Endodermal cell (in vitro differentiated cells): ENCODE results near the gene KCNE1. TPM values are rescaled to one million over a fixed set of nuclear protein-coding genes. Genes with fewer than 3 reads are reported as not detected.

Source experiments
- DNase-seq: peaks from one replicate; pipeline ENCODE4 v3.0.0-alpha.2; 2017
- H3K27ac ChIP-seq: 2 replicates; pipeline ENCODE4 v1.5.1; 2013; ENCODE audit warnings: mild to moderate bottlenecking, low read depth, low read length, moderate library complexity
- H3K27me3 ChIP-seq: 2 replicates; pipeline ENCODE4 v1.6.1; 2013; ENCODE audit warnings: mild to moderate bottlenecking, low read length, moderate library complexity; ENCODE audit not compliant: insufficient read depth, control insufficient read depth, poor library complexity, severe bottlenecking
- H3K36me3 ChIP-seq: 2 replicates; pipeline ENCODE4 v1.7.0; 2013; ENCODE audit warnings: mild to moderate bottlenecking, low read length, moderate library complexity; ENCODE audit not compliant: control insufficient read depth, insufficient read depth
- H3K4me1 ChIP-seq: one replicate; pipeline ENCODE4 v1.7.0; 2013; ENCODE audit warnings: low read length; ENCODE audit not compliant: control insufficient read depth, insufficient read depth
- H3K4me3 ChIP-seq: 2 replicates; pipeline ENCODE4 v1.5.1; 2013; ENCODE audit warnings: mild to moderate bottlenecking, low read length, moderate library complexity
- H3K9ac ChIP-seq: 2 replicates; pipeline ENCODE4 v1.6.1; 2013; ENCODE audit warnings: mild to moderate bottlenecking, low read length, moderate library complexity; ENCODE audit not compliant: poor library complexity, severe bottlenecking; ENCODE audit errors: extremely low read depth
- H3K9me3 ChIP-seq: 2 replicates; pipeline ENCODE4 v1.6.1; 2013; ENCODE audit warnings: mild to moderate bottlenecking, low read length, moderate library complexity; ENCODE audit not compliant: control insufficient read depth
- H3K27ac Mint-ChIP-seq: 2 replicates; pipeline ENCODE4 v1.8.0; 2020; ENCODE audit warnings: mixed read lengths
- H3K27me3 Mint-ChIP-seq: 2 replicates; pipeline ENCODE4 v1.8.0; 2021; ENCODE audit warnings: mild to moderate bottlenecking, mixed read lengths; ENCODE audit not compliant: insufficient read depth
- H3K36me3 Mint-ChIP-seq: 2 replicates; pipeline ENCODE4 v1.8.0; 2020; ENCODE audit warnings: low read depth, mixed read lengths
- H3K4me1 Mint-ChIP-seq: 2 replicates; pipeline ENCODE4 v1.8.0; 2020; ENCODE audit warnings: mixed read lengths
- H3K4me3 Mint-ChIP-seq: 2 replicates; pipeline ENCODE4 v1.8.0; 2020; ENCODE audit warnings: mild to moderate bottlenecking, moderate library complexity, mixed read lengths
- H3K9me3 Mint-ChIP-seq: 2 replicates; pipeline ENCODE4 v1.8.0; 2020; ENCODE audit warnings: mild to moderate bottlenecking, mixed read lengths
- CTCF ChIP-seq: fragments of 200-600 bp; sonication (generic); conservative IDR thresholded peaks from 2 replicates; pipeline ENCODE4 v1.5.0; 2021; ENCODE audit warnings: antibody characterized with exemption, mild to moderate bottlenecking
- WGBS, 2 experiments: methylation state at CpG; one replicate each; pipeline versions ENCODE4 v1.1.5 to v1.1.7; 2013; ENCODE audit warnings: missing lambda C conversion rate in 2 of 2, mixed read lengths in 1 of 2; ENCODE audit not compliant: insufficient coverage in 1 of 2, insufficient read length in 1 of 2; 5-methylcytosine and 5-hydroxymethylcytosine counted together
- total RNA-seq, 2 donors: library from RNA; stranded (reverse); fragmentation: NEBNext Ultra II Directional in 1 of 2; extraction: Animal tissue kit (Norgen Biotek cat#: 25700) in 1 of 2; gene quantifications; 2 replicates in 1 of 2; 3 replicates in 1 of 2; pipeline ENCODE4 v1.2.1, GENCODE V29; 2021

KCNE1 gene
- total RNA-seq, 2 donors from 2014 or later = 0.24 TPM; not detected in 1

- Histone ChIP-seq H3K27me3 (no peaks in the 10 kb centered on the region), H3K9me3 (no peaks in the 10 kb centered on the region), H3K4me3 (no peak overlapping the region), H3K9ac (no peak overlapping the region), H3K36me3 (no peaks in the 10 kb centered on the region), H3K27ac (no peak overlapping the region), H3K4me1 (no peaks in the 10 kb centered on the region)
- no peak for TF ChIP-seq CTCF
- 93 to 100% methylated on average over 2 to 3 of the region's 3 CpGs for WGBS, 2 experiments
- peaks cover 2% of the 10 kb centered on the region for H3K9me3 Mint-ChIP-seq
- H3K4me3 Mint-ChIP-seq = no peak overlapping the region
- DNase-seq = no peak
- H3K4me1 Mint-ChIP-seq = peaks cover 9% of the 10 kb centered on the region
- H3K36me3 Mint-ChIP-seq = no peaks in the 10 kb centered on the region
- peaks cover 3% of the 10 kb centered on the region for H3K27me3 Mint-ChIP-seq
- H3K27ac Mint-ChIP-seq = no peak overlapping the region
These were observed 23.9 kb upstream of the KCNE1 start for GRCh38 chr21:34535886-34536285.

- Mint-ChIP-seq H3K9me3 (peaks cover 2% of the 10 kb centered on the region), H3K27ac (no peak overlapping the region), H3K27me3 (peaks cover 3% of the 10 kb centered on the region), H3K4me1 (peaks cover 9% of the 10 kb centered on the region), H3K4me3 (no peak overlapping the region), H3K36me3 (no peaks in the 10 kb centered on the region)
- Histone ChIP-seq H3K4me3 (no peak overlapping the region), H3K27ac (no peak overlapping the region), H3K9me3 (no peaks in the 10 kb centered on the region), H3K9ac (no peak overlapping the region), H3K4me1 (no peaks in the 10 kb centered on the region), H3K27me3 (no peaks in the 10 kb centered on the region), H3K36me3 (no peaks in the 10 kb centered on the region)
- TF ChIP-seq CTCF = no peak
- DNase-seq = no peak
- WGBS, 2 experiments = 69 to 79% methylated on average over 4 of the region's 4 CpGs
These were observed 22.5 kb upstream of the KCNE1 start for GRCh38 chr21:34534522-34534921.

- no peak overlapping the region for H3K27ac ChIP-seq
- H3K27me3 Mint-ChIP-seq = peaks cover 3% of the 10 kb centered on the region
- no peaks in the 10 kb centered on the region for H3K36me3 Mint-ChIP-seq
- no peaks in the 10 kb centered on the region for H3K9me3 ChIP-seq
- H3K4me3 ChIP-seq = no peak overlapping the region
- H3K4me1 Mint-ChIP-seq = peaks cover 9% of the 10 kb centered on the region
- peaks cover 2% of the 10 kb centered on the region for H3K9me3 Mint-ChIP-seq
- 81 to 90% methylated on average over 3 of the region's 3 CpGs for WGBS, 2 experiments
- no peak for DNase-seq
- H3K27me3 ChIP-seq = no peaks in the 10 kb centered on the region
- no peak overlapping the region for H3K27ac Mint-ChIP-seq
- no peak overlapping the region for H3K4me3 Mint-ChIP-seq
- no peak for TF ChIP-seq CTCF
- H3K36me3 ChIP-seq = no peaks in the 10 kb centered on the region
- H3K4me1 ChIP-seq = no peaks in the 10 kb centered on the region
- H3K9ac ChIP-seq = no peak overlapping the region
These were observed 21.9 kb upstream of the KCNE1 start for GRCh38 chr21:34533938-34534337.
